BLaER1 treated with 17β-estradiol and CSF1 and Interleukin-3, amounts not matched to agents 10 nM and 100 nM (cell line): Measurements from ENCODE around the gene RBMS3.

Experiments used
- H3K27ac ChIP-seq, 11 experiments: shearing (Covaris generic); formaldehyde crosslinking; 2 replicates each; pipeline ENCODE4 v1.8.1; 2022
- H3K27me3 ChIP-seq, 11 experiments: shearing (Covaris generic); formaldehyde crosslinking; 2 replicates each; pipeline ENCODE4 v1.8.1; 2022
- H3K36me3 ChIP-seq, 11 experiments: shearing (Covaris generic); formaldehyde crosslinking; 2 replicates each; pipeline ENCODE4 v1.8.1; 2022
- H3K4me1 ChIP-seq, 10 experiments: shearing (Covaris generic); formaldehyde crosslinking; 2 replicates each; pipeline ENCODE4 v1.8.1; 2022
- H3K4me2 ChIP-seq, 11 experiments: shearing (Covaris generic); formaldehyde crosslinking; 2 replicates each; pipeline ENCODE4 v1.8.1; 2022
- H3K4me3 ChIP-seq, 10 experiments: shearing (Covaris generic); formaldehyde crosslinking; 2 replicates each; pipeline ENCODE4 v1.8.1; 2022
- H3K9ac ChIP-seq, 11 experiments: shearing (Covaris generic); formaldehyde crosslinking; 2 replicates each; pipeline ENCODE4 v1.8.1; 2022
- H3K9me3 ChIP-seq, 11 experiments: shearing (Covaris generic); formaldehyde crosslinking; replicated peaks in 1 of 11; 2 replicates each; pipeline ENCODE4 v1.8.1; 2022
- H4K20me1 ChIP-seq, 11 experiments: shearing (Covaris generic); formaldehyde crosslinking; 2 replicates each; pipeline ENCODE4 v1.8.1; 2022
- Cebpa-rat ChIP-seq, 11 experiments: shearing (Covaris generic); IDR thresholded peaks; 2 replicates each; pipeline ENCODE4 v1.8.1; 2022

The RBMS3 gene

DNA sequence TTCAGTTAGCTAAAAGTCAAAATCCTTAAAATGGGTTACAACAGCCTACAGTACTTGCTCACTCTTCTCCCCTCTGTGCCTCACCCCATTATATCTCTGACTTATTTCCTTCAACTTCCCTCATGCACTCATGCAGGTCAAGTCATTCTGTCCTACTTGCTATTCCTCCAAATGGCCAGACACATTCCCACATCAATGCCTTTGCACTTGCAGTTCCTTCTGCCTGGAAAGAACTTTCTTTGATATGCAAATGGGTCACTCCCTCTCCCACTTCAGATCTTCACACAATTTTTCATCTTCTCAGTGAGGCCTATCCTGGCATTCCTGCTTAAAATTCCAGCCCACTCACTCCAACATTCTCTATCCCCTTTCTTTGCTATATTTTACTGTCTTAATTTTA lies 778.4 kb downstream of the RBMS3 start:
- H3K27ac ChIP-seq, result no peak overlapping the region
- H3K9ac ChIP-seq, result no peak overlapping the region
- no peaks in the 10 kb centered on the region for H3K4me1 ChIP-seq
- H3K4me3 ChIP-seq, result no peak overlapping the region
- H3K9me3 ChIP-seq, result 0 out of 22 replicates have a peak, but pooled peaks cover 0 to 2% (median 0%) of the 10 kb centered on the region in 11 experiments
- H4K20me1 ChIP-seq, result no peaks in the 10 kb centered on the region
- H3K27me3 ChIP-seq, result no peaks in the 10 kb centered on the region
- H3K36me3 ChIP-seq, result no peaks in the 10 kb centered on the region
- TF ChIP-seq Cebpa-rat (IDR thresholded peaks at IDR 0.05), result no peak
- no peak overlapping the region for H3K4me2 ChIP-seq
